Esophagus muscularis mucosa (tissue), 4 donors: Measurements from ENCODE around the gene UGT2A3. TPM values are rescaled to one million over a fixed set of nuclear protein-coding genes. Genes with fewer than 3 reads are reported as not detected.

Experiments
- DNase-seq: peaks from one replicate; pipeline ENCODE4 v3.0.0-alpha.2; 2017; ENCODE audit errors: extremely low spot score
- H3K27ac ChIP-seq, 4 donors: fragments of 200-600 bp; sonication (generic); replicated peaks in 1 of 4; 1 replicate in 3 of 4; 2 replicates in 1 of 4; pipeline ENCODE4 v1.5.1; 2016 to 2019; ENCODE audit warnings: mild to moderate bottlenecking in 1 of 4
- H3K27me3 ChIP-seq, 4 donors: fragments of 200-600 bp; sonication (generic); one replicate each; pipeline versions ENCODE4 v1.5.1 to v1.6.0; 2016 to 2019
- H3K36me3 ChIP-seq, 4 donors: fragments of 200-600 bp; sonication (generic); one replicate each; pipeline ENCODE4 v1.5.1; 2016 to 2019
- H3K4me1 ChIP-seq, 4 donors: fragments of 200-600 bp; sonication (generic); one replicate each; pipeline ENCODE4 v1.5.1; 2016 to 2019
- H3K4me3 ChIP-seq, 4 donors: fragments of 200-600 bp; sonication (generic); 1 replicate in 2 of 4; 2 replicates in 2 of 4; pipeline ENCODE4 v1.5.1; 2016 to 2019; ENCODE audit warnings: mild to moderate bottlenecking in 4 of 4, moderate library complexity in 1 of 4
- H3K9me3 ChIP-seq, 4 donors: fragments of 200-600 bp; sonication (generic); 1 replicate in 3 of 4; 2 replicates in 1 of 4; pipeline ENCODE4 v1.5.1; 2016 to 2019
- CTCF ChIP-seq, 3 experiments: fragments of 200-600 bp in 2 of 3; fragments of 450-650 bp in 1 of 3; sonication (generic) in 2 of 3; IDR thresholded peaks; one replicate each; pipeline ENCODE4 v1.5.1; 2017 to 2019; ENCODE audit warnings: antibody characterized with exemption in 3 of 3, mild to moderate bottlenecking in 2 of 3, moderate library complexity in 1 of 3
- EP300 ChIP-seq: sonication (generic); formaldehyde crosslinking; IDR thresholded peaks from one replicate; pipeline ENCODE4 v1.6.1; 2017; ENCODE audit warnings: antibody characterized with exemption
- POLR2A ChIP-seq: fragments of 450-650 bp; IDR thresholded peaks from one replicate; pipeline ENCODE4 v1.6.1; 2017; ENCODE audit warnings: antibody characterized with exemption, moderate library complexity, mild to moderate bottlenecking, low read depth
- POLR2AphosphoS5 ChIP-seq, 2 donors: sonication (generic); formaldehyde crosslinking; IDR thresholded peaks; one replicate each; pipeline ENCODE4 v1.6.1; 2017; ENCODE audit warnings: antibody characterized with exemption in 2 of 2
- WGBS: methylation state at CpG from one replicate; pipeline ENCODE4 v1.1.5; 2018; 5-methylcytosine and 5-hydroxymethylcytosine counted together
- intact Hi-C: fragments of 100-400 bp; cut with DNase I; formaldehyde crosslinking; loops from one replicate; pipeline ENCODE4 v1.15.1; 2023
- small RNA-seq, 3 donors: library from RNA; depleted of rRNA; stranded (forward); fragments of <200 nt; gene quantifications; one replicate each; pipeline ENCODE3, GENCODE V24; 2016
- total RNA-seq, 4 donors: library from RNA; depleted of rRNA; stranded (reverse); fragments of >200 nt; gene quantifications; one replicate each; pipeline versions ENCODE4 v1.1.0 to v1.2.1, GENCODE V29; 2016

Gene UGT2A3
- total RNA-seq, 4 donors from 2014 or later, result not detected

- Histone ChIP-seq H3K27me3 (no peaks in the 10 kb centered on the region), H3K27ac (no peak overlapping the region), H3K4me1 (no peaks in the 10 kb centered on the region), H3K9me3 (no peaks in the 10 kb centered on the region), H3K36me3 (no peaks in the 10 kb centered on the region), H3K4me3 (no peak overlapping the region)
- WGBS, result 91% methylated on average over 3 of the region's 3 CpGs
- DNase-seq, result no peak
- TF ChIP-seq POLR2AphosphoS5 (IDR thresholded peaks at IDR 0.05) (no peak), EP300 (no peak), CTCF (IDR thresholded peaks at IDR 0.05) (no peak), POLR2A (no peak)
- intact Hi-C loops, result no loop called here
Observed at GRCh38 chr4:68891678-68892077, 59.9 kb downstream of the UGT2A3 start.

DNA sequence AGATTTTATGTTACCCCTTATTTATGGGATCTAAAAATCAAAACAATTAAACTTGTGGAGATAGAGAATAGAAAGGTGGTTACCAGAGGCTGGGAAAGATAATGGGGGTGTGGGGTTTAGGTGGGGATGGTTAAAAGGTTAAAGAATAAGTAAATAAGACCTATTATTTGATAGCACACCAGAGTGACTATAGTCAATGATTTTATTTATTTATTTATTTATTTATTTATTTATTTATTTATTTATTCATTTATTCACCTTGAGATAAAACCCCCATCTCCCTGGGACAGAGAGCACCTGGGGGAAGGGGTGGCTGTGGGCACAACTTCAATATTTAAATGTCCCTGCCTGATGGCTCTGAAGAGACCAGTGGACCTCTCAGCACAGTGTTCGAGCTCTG is 66.1 kb downstream of the UGT2A3 start:
- H3K27ac ChIP-seq, result no peak overlapping the region
- DNase-seq, result no peak
- H3K27me3 ChIP-seq, result no peaks in the 10 kb centered on the region
- TF ChIP-seq POLR2AphosphoS5 (IDR thresholded peaks at IDR 0.05), result no peak
- TF ChIP-seq EP300, result no peak
- TF ChIP-seq POLR2A, result no peak
- no peak for TF ChIP-seq CTCF (IDR thresholded peaks at IDR 0.05)
- H3K4me1 ChIP-seq, result no peaks in the 10 kb centered on the region
- WGBS, result 89% methylated on average over 1 of the region's 1 CpG
- H3K4me3 ChIP-seq, result no peak overlapping the region
- no peaks in the 10 kb centered on the region for H3K9me3 ChIP-seq
- H3K36me3 ChIP-seq, result no peaks in the 10 kb centered on the region
- intact Hi-C loops, result loop anchor here (10.0 kb wide), 1 partner anchor 239 kb away; no protein-coding TSS in a partner anchor

- H3K4me3 ChIP-seq, result no peak overlapping the region
- 37% methylated on average over 6 of the region's 6 CpGs for WGBS
- H3K27me3 ChIP-seq, result no peaks in the 10 kb centered on the region
- DNase-seq, result no peak
- intact Hi-C loops, result loop anchor here (10.0 kb wide), 1 partner anchor 241 kb away; no protein-coding TSS in a partner anchor
- no peaks in the 10 kb centered on the region for H3K9me3 ChIP-seq
- TF ChIP-seq POLR2A (no peak), EP300 (no peak), POLR2AphosphoS5 (IDR thresholded peaks at IDR 0.05) (no peak), CTCF (IDR thresholded peaks at IDR 0.05) (no peak)
- H3K4me1 ChIP-seq, result no peaks in the 10 kb centered on the region
- H3K36me3 ChIP-seq, result no peaks in the 10 kb centered on the region
- no peak overlapping the region for H3K27ac ChIP-seq
Observed at GRCh38 chr4:68883870-68884269, 67.7 kb downstream of the UGT2A3 start.

Small RNA genes lying within 50 kb of the gene (small RNA-seq; reads per million reads assigned to genes)
- 0 reads per million in 3 donors for gene AC021146.3
- gene AC021146.6, result 0 reads per million in 3 donors

Other genes starting within 250 kb of the UGT2A3 start
- gene UGT2B10, start 135.8 kb downstream of the UGT2A3 start, total RNA-seq, result not detected
- not detected for gene UGT2B7, start 144.7 kb upstream of the UGT2A3 start, total RNA-seq